Suprapubic skin (tissue), 4 donors: Measurements from ENCODE around the gene DUS1L. TPM values are rescaled to one million over a fixed set of nuclear protein-coding genes. Genes with fewer than 3 reads are reported as not detected.
A peak's percentile ranks its signal among the peaks of the same experiment; 100 is the strongest.

Experiments used
- DNase-seq, 2 donors: peaks; one replicate each; pipeline ENCODE4 v3.0.0-alpha.2; 2019; ENCODE audit warnings: low spot score in 2 of 2
- H3K27ac ChIP-seq: fragments of 200-600 bp; sonication (generic); one replicate; pipeline ENCODE4 v1.5.1; 2019
- H3K27me3 ChIP-seq: fragments of 200-600 bp; sonication (generic); one replicate; pipeline ENCODE4 v1.5.1; 2019
- H3K36me3 ChIP-seq: fragments of 200-600 bp; sonication (generic); one replicate; pipeline ENCODE4 v1.5.1; 2019
- H3K4me1 ChIP-seq: fragments of 200-600 bp; sonication (generic); one replicate; pipeline ENCODE4 v1.5.1; 2019
- H3K4me3 ChIP-seq: fragments of 200-600 bp; sonication (generic); one replicate; pipeline ENCODE4 v1.5.1; 2019; ENCODE audit warnings: mild to moderate bottlenecking
- H3K9me3 ChIP-seq: fragments of 200-600 bp; sonication (generic); one replicate; pipeline ENCODE4 v1.5.1; 2019
- EP300 ChIP-seq: sonication (generic); formaldehyde crosslinking; IDR thresholded peaks from one replicate; pipeline ENCODE4 v1.6.1; 2017; ENCODE audit warnings: antibody characterized with exemption
- POLR2A ChIP-seq, 2 donors: fragments of 450-650 bp; IDR thresholded peaks; one replicate each; pipeline ENCODE4 v1.6.1; 2017; ENCODE audit warnings: antibody characterized with exemption in 2 of 2, mild to moderate bottlenecking in 2 of 2, moderate library complexity in 2 of 2
- POLR2AphosphoS5 ChIP-seq, 3 donors: sonication (generic); formaldehyde crosslinking; IDR thresholded peaks; one replicate each; pipeline ENCODE4 v1.6.1; 2017; ENCODE audit warnings: antibody characterized with exemption in 3 of 3
- WGBS: methylation state at CpG from one replicate; pipeline ENCODE4 v1.1.5; 2018; 5-methylcytosine and 5-hydroxymethylcytosine counted together
- total RNA-seq, 4 donors: library from RNA; depleted of rRNA; stranded (reverse); fragments of >200 nt; gene quantifications; one replicate each; pipeline ENCODE4 v1.1.0, GENCODE V29; 2016
- TF ChIP-seq, protein P1 (sequence below), 2 donors: fragments of 200-600 bp in 1 of 2; fragments of 450-650 bp in 1 of 2; sonication (generic) in 1 of 2; IDR thresholded peaks; one replicate each; pipeline ENCODE4 v1.5.1; 2016 to 2019; ENCODE audit warnings: antibody characterized with exemption in 2 of 2, mild to moderate bottlenecking in 1 of 2, moderate library complexity in 1 of 2

DUS1L gene
- total RNA-seq, 4 donors from 2014 or later = 79.3 to 176 (median 108) TPM

DNA sequence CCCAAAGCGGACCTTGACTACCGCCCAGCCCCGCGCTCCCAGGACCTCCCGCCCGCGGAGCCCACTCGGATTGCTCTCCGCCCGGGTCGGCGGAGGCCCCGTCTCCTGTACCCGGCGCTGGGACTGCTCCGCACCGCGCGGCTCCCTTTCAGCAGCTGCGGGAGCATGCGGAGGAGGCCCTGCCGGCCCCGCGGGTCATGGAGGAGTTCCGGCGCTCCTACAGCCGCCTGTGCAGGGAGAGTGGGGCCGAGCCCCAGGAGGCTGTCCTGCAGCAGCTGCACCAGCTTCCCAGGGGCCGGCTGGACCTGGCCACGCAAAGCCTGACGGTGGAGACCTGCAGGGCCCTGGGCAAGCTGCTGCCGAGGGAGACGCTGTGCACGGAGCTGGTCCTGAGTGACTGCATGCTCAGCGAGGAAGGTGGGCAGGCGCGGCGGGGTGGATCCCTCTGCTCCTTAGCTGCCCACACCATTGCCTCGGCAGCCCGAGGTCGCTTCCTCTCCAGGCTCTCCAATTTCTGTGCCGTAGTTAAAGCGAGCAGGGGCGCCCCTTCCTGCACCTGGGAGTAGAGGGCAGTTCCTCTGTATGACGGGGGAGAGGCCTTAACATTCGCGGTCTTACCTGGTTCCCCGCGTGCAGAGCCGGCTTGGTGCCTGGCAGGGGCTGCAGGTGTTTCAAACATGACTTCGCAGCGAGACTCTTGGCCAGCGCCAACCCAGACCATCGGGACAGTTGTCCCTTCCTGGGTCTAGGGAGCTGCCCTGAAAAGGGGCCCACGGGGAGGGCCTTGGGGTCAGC is 42.0 kb downstream of the DUS1L start:
- H3K9me3 ChIP-seq = no peaks in the 10 kb centered on the region
- peak overlapping the region; percentile 84 for H3K4me3 ChIP-seq
- no peaks in the 10 kb centered on the region for H3K27me3 ChIP-seq
- H3K27ac ChIP-seq = no peak overlapping the region
- WGBS = 5% methylated on average over 14 of the region's 55 CpGs
- DNase-seq = no peak
- no peaks in the 10 kb centered on the region for H3K36me3 ChIP-seq
- TF ChIP-seq, protein P1, sequence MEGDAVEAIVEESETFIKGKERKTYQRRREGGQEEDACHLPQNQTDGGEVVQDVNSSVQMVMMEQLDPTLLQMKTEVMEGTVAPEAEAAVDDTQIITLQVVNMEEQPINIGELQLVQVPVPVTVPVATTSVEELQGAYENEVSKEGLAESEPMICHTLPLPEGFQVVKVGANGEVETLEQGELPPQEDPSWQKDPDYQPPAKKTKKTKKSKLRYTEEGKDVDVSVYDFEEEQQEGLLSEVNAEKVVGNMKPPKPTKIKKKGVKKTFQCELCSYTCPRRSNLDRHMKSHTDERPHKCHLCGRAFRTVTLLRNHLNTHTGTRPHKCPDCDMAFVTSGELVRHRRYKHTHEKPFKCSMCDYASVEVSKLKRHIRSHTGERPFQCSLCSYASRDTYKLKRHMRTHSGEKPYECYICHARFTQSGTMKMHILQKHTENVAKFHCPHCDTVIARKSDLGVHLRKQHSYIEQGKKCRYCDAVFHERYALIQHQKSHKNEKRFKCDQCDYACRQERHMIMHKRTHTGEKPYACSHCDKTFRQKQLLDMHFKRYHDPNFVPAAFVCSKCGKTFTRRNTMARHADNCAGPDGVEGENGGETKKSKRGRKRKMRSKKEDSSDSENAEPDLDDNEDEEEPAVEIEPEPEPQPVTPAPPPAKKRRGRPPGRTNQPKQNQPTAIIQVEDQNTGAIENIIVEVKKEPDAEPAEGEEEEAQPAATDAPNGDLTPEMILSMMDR (IDR thresholded peaks at IDR 0.05) = no peak
- TF ChIP-seq POLR2AphosphoS5 (IDR thresholded peaks at IDR 0.05) = no peak
- TF ChIP-seq EP300 = no peak
- TF ChIP-seq POLR2A (IDR thresholded peaks at IDR 0.05) = no peak
- peaks cover 32% of the 10 kb centered on the region for H3K4me1 ChIP-seq

DNA sequence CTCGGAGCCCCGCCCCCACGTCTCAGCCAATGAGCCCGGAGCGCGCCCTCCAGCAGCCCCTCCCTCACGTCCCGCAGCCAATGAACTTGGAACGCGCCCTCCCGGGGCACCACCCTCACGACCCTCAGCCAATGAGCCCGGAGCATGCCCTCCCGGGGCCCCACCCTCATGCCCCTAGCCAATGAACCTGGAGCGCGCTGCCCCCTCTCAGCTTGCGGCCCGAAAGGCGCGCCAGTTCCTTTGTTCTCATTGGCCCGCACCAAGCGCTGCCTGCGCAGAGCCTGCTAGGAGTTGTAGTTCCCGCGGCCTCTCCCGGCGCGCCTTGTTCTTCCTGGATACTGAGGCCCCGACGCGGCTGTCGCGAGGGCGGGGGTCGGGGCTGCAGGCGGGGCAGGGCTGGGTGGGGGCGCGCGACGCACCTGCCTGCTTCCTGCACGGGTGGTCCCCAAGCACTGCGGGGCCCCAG is 42.6 kb downstream of the DUS1L start, which contains the start of gene LRRC45:
LRRC45 (plus strand) TSS at position 325 of the 466 bp plus-strand sequence. CDS start 339 bp downstream, outside the sequence.
- H3K4me3 ChIP-seq = peak within 1 kb of the TSS; percentile 84
- TF ChIP-seq POLR2A (IDR thresholded peaks at IDR 0.05) (no peak), POLR2AphosphoS5 (IDR thresholded peaks at IDR 0.05) (peak in 1 of 3 donors; percentile 61)
- H3K27ac ChIP-seq = peak within 1 kb of the TSS; percentile 80
- H3K36me3 ChIP-seq = no peaks in the 10 kb centered on the region
- H3K27me3 ChIP-seq = no peaks in the 10 kb centered on the region
- H3K9me3 ChIP-seq = no peaks in the 10 kb centered on the region
- DNase-seq = peak; percentile 100
- peaks cover 32% of the 10 kb centered on the region for H3K4me1 ChIP-seq
- WGBS = no CpG with 5 or more reads among the region's 42 CpGs

DNA sequence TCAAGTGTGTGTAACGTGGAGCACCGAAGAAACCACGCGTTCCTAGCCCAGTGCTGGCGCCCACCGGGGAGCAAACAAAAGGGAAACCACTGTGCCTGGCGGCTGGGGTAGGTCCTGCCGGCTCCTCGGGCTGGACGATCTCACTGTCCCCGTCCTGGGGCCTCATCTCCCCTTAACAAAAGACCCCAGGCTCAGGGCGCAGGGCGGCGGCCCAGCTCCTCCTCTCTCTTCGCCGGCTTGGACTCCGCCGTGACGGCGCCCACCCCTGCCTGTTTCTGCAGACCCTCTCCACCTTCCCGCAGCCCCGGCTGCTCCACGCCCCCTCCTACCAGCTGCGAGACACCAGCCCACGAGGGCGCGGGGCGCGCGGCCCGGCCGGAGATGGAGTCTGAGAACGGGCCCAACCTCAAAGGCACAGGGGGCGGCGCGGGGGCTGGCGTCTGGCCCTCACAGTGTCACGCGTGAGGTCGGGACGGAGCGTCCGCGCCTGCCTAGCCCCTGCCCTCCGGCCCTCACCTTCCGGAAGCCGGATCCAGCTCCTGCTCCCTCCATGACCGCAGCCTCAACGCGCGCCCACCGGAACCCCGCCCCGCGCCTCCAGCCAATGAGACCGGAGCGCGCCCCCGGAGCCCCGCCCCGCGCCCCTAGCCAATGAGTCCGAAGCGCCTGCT is 43.2 kb downstream of the DUS1L start, which contains the start of gene CENPX:
CENPX (minus strand) TSS at position 569 of the 671 bp plus-strand sequence; CDS start at position 552, 17 bp downstream.
- H3K4me3 ChIP-seq = peak within 1 kb of the TSS; percentile 84
- no peaks in the 10 kb centered on the region for H3K9me3 ChIP-seq
- no peaks in the 10 kb centered on the region for H3K27me3 ChIP-seq
- peaks cover 3% of the 10 kb centered on the region for H3K36me3 ChIP-seq
- peaks cover 32% of the 10 kb centered on the region for H3K4me1 ChIP-seq
- TF ChIP-seq POLR2AphosphoS5 (IDR thresholded peaks at IDR 0.05) (peak in 1 of 3 donors; percentile 53), POLR2A (IDR thresholded peaks at IDR 0.05) (no peak), EP300 (no peak)
- no peak for DNase-seq
- 0% methylated on average over 13 of the region's 64 CpGs for WGBS
- H3K27ac ChIP-seq = peak within 1 kb of the TSS; percentile 80

DNA sequence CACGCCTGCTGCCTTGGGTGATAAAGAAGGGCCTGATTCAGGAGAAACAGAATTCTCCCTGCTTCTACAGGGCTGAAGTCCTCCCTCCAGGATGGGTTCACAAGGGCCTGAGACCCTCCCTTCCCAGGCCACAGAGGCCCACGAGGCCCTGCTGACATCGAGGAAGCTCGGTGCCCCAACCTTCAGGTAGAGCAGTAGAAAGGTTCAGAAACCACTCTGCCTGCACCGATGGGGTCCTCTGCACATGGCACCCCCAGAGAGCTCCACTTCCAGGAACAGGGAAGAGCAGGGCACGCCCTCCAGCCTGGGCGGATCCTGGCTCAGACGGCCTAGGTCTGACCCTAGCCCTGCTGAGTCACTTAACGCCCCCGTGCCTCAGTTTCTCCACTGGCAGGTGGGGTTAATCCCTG is 43.7 kb downstream of the DUS1L start:
- no peak overlapping the region for H3K27ac ChIP-seq
- TF ChIP-seq, protein P1 (IDR thresholded peaks at IDR 0.05) = no peak
- no peak for TF ChIP-seq POLR2AphosphoS5 (IDR thresholded peaks at IDR 0.05)
- no peak for TF ChIP-seq POLR2A (IDR thresholded peaks at IDR 0.05)
- no peak for TF ChIP-seq EP300
- H3K9me3 ChIP-seq = no peaks in the 10 kb centered on the region
- 8% methylated on average over 4 of the region's 10 CpGs for WGBS
- peaks cover 32% of the 10 kb centered on the region for H3K4me1 ChIP-seq
- DNase-seq = no peak
- H3K27me3 ChIP-seq = no peaks in the 10 kb centered on the region
- H3K4me3 ChIP-seq = peak overlapping the region; percentile 84
- peaks cover 3% of the 10 kb centered on the region for H3K36me3 ChIP-seq

DNA sequence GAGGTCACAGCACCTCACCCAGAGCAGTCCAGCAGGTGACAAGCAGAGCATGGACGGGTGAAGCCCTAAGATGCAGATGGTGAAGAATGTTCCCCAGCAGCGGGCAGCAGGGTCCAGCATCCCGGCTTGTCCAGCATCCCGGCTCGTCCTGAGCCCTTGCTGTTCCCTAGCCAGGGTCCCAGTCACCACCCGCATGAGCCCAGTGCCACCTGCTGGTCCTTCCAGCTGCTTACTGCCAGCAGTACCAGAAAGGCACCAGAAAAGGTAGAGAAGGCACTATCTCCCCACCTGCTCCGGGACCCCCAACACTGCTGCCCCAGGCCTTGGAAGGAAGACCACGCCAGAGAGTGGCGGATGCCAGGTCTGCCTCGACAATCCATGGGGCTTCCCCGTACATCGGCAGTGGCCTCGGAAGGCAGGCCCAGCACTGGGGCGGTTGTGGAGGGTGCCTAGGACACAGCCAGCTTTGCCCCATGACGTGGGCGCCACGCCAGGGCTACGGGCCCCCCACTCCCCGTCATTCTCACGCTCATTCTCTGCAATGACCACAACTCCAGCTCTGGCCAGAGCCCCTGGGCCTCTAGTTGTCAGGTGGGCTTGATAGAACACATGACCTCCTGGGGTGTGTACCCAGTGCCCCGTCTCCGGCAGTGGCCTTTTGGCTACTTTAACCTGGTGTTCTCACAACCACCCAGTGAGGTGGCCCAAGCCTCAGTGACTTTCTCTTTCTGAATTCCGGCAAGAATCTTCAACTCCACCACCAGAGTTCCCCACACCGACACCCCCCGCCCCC is 44.3 kb downstream of the DUS1L start:
- WGBS = 24% methylated on average over 6 of the region's 25 CpGs
- no peaks in the 10 kb centered on the region for H3K9me3 ChIP-seq

More for the DNA sequence above, 44.3 kb downstream of the DUS1L start:
- no peak for TF ChIP-seq POLR2A (IDR thresholded peaks at IDR 0.05)
- TF ChIP-seq EP300 = no peak
- TF ChIP-seq, protein P1 (IDR thresholded peaks at IDR 0.05) = peak; percentile 67 to 68
- Histone ChIP-seq H3K4me1 (peaks cover 32% of the 10 kb centered on the region), H3K36me3 (peaks cover 3% of the 10 kb centered on the region), H3K27me3 (no peaks in the 10 kb centered on the region), H3K4me3 (peak overlapping the region; percentile 84), H3K27ac (no peak overlapping the region)
- DNase-seq = no peak
